ENCODE measurements around the gene SUGCT. TPM values are rescaled to one million over a fixed set of nuclear protein-coding genes. Genes with fewer than 3 reads are reported as not detected.
"Not testable (repeated sequence)": the region's sequence is repeated elsewhere in the genome, so short reads cannot be mapped to it uniquely, and the experiment has no call there.

The SUGCT gene
- total and polyA plus RNA-seq, 3 donors from 2014 or later, result 7.1 to 9.8 (median 8.1) TPM

DNA sequence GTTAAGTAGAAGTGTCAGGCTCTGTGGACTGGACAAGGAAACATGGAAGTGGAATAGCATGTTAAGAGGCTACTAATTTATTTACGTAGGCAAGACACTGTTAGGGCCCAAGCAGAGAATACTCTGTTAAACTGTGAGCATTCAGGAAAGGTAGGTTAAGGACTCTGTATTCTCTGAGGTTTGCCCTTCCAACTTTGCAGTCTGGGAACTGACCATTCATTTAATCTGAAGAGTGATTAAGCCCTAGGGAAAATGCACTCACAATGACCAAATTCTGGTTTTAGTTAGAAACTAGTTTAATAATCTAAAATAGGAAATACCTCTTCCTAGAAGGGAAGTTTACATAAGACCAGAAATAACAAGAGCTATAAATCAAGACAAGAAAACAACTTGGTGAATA is 266.6 kb downstream of the SUGCT start:
- no peak overlapping the region for H3K4me3 ChIP-seq
- H3K36me3 ChIP-seq (ENCODE audit: low read depth, missing control alignments), result no peaks in the 10 kb centered on the region
- H3K27me3 ChIP-seq, result no peaks in the 10 kb centered on the region
- TF ChIP-seq POLR2A (IDR thresholded peaks at IDR 0.05), result no peak
- TF ChIP-seq, protein P1, sequence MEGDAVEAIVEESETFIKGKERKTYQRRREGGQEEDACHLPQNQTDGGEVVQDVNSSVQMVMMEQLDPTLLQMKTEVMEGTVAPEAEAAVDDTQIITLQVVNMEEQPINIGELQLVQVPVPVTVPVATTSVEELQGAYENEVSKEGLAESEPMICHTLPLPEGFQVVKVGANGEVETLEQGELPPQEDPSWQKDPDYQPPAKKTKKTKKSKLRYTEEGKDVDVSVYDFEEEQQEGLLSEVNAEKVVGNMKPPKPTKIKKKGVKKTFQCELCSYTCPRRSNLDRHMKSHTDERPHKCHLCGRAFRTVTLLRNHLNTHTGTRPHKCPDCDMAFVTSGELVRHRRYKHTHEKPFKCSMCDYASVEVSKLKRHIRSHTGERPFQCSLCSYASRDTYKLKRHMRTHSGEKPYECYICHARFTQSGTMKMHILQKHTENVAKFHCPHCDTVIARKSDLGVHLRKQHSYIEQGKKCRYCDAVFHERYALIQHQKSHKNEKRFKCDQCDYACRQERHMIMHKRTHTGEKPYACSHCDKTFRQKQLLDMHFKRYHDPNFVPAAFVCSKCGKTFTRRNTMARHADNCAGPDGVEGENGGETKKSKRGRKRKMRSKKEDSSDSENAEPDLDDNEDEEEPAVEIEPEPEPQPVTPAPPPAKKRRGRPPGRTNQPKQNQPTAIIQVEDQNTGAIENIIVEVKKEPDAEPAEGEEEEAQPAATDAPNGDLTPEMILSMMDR (IDR thresholded peaks at IDR 0.05), result no peak
- WGBS, 2 donors, result 67 to 88% methylated on average over 1 of the region's 1 CpG
- no peak for DNase-seq
- H3K9me3 ChIP-seq, result no peaks in the 10 kb centered on the region
- H3K27ac ChIP-seq, result no peak overlapping the region
- intact Hi-C loops (cut with DNase I; ENCODE audit: low total_unique reads), result no loop called here
- H3K4me1 ChIP-seq, result no peaks in the 10 kb centered on the region

DNA sequence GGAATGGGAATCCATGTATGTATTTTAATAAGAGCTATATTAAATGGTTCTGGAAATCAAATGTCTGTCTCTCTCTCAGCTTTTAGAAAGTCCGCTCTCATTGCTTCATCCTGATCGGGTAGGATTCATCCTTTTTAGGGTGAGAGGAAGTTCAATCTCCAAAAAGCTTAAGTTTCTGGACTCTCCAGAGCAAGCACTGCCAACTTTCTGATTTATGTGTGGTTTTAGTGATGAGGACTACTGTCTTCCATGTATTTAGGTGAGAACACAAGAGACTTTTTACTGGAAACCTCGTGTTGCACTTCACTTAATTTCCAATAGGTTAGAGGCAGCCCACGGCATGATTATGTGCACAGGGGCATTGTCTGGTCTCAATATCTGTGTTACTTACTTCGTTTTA is 267.9 kb downstream of the SUGCT start:
- H3K9me3 ChIP-seq, result no peaks in the 10 kb centered on the region
- H3K27me3 ChIP-seq, result no peaks in the 10 kb centered on the region
- no peak overlapping the region for H3K4me3 ChIP-seq
- intact Hi-C loops (cut with DNase I; ENCODE audit: low total_unique reads), result no loop called here
- no peak for DNase-seq
- no peaks in the 10 kb centered on the region for H3K36me3 ChIP-seq (ENCODE audit: low read depth, missing control alignments)
- TF ChIP-seq POLR2A (IDR thresholded peaks at IDR 0.05), result no peak
- TF ChIP-seq, protein P1 (IDR thresholded peaks at IDR 0.05), result no peak
- 69 to 70% methylated on average over 5 of the region's 5 CpGs for WGBS, 2 donors
- H3K27ac ChIP-seq, result no peak overlapping the region
- H3K4me1 ChIP-seq, result no peaks in the 10 kb centered on the region

DNA sequence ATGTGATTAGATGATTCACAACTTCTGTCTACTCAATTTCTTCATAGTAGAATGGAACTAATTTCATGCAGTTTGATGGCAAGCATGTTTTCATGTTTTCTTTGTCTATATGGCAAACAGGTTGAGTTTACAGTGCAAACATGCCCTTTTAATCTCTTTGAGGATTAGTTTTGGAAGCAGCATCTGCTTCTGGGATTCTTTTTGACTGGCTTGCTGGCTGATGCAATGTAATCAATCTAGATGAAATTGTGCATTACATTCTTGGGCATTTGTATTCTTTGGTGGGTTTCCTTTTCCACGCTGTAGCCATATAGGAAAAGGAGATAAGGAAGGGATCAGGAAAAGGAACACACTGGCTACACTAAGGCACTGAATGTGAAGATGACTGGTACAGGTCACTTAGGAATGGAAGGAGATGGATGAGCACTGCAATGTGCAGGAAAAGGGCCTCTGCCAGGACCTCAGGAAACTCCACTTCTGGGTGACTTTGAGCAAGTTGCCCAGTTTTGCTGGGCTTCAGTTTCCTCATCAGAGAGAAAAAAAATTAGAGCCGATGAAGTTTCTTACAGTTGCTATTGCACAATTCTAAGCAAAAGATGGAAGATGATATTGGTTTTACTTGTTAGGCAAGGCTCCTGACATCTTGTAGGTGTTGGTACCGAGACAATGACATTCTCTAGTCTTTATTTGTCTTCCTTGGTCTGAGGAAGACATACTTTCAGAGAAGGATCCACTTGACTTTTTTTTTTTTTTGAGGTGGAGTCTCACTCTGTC is 269.1 kb downstream of the SUGCT start:
- TF ChIP-seq, protein P1 (IDR thresholded peaks at IDR 0.05), result no peak
- no peak for TF ChIP-seq POLR2A (IDR thresholded peaks at IDR 0.05)
- no peaks in the 10 kb centered on the region for H3K4me1 ChIP-seq
- no peaks in the 10 kb centered on the region for H3K27me3 ChIP-seq
- H3K9me3 ChIP-seq, result no peaks in the 10 kb centered on the region
- 92% methylated on average over 3 of the region's 3 CpGs for WGBS, 2 donors
- DNase-seq, result no peak
- no peak overlapping the region for H3K27ac ChIP-seq
- H3K4me3 ChIP-seq, result no peak overlapping the region
- H3K36me3 ChIP-seq (ENCODE audit: low read depth, missing control alignments), result no peaks in the 10 kb centered on the region
- intact Hi-C loops (cut with DNase I; ENCODE audit: low total_unique reads), result no loop called here

DNA sequence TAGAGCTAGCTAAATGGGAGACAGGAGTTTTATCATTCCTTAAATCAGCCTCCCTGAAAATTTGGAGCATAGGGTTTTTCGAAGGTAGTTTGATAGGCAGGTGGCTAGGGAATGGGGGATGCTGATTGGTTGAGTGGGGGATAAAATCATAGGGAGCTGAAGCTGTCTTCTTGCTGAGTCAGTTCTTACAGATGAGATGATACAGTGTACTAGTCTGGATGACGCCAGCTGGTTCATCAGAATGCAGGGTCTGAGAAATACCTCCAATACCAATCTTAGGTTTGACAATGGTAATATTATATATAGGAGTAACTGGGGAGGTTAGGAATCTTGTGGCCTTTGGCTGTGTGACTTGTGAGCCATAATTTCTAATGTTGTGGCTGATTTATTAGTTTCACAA is 271.2 kb downstream of the SUGCT start:
- WGBS, 2 donors, result 85 to 86% methylated on average over 2 of the region's 2 CpGs
- H3K9me3 ChIP-seq, result no peaks in the 10 kb centered on the region
- no peaks in the 10 kb centered on the region for H3K36me3 ChIP-seq (ENCODE audit: low read depth, missing control alignments)
- no peaks in the 10 kb centered on the region for H3K27me3 ChIP-seq
- intact Hi-C loops (cut with DNase I; ENCODE audit: low total_unique reads), result no loop called here
- no peak for DNase-seq
- H3K27ac ChIP-seq, result no peak overlapping the region
- no peak overlapping the region for H3K4me3 ChIP-seq
- H3K4me1 ChIP-seq, result no peaks in the 10 kb centered on the region
- TF ChIP-seq POLR2A (IDR thresholded peaks at IDR 0.05), result no peak
- TF ChIP-seq, protein P1 (IDR thresholded peaks at IDR 0.05), result no peak

DNA sequence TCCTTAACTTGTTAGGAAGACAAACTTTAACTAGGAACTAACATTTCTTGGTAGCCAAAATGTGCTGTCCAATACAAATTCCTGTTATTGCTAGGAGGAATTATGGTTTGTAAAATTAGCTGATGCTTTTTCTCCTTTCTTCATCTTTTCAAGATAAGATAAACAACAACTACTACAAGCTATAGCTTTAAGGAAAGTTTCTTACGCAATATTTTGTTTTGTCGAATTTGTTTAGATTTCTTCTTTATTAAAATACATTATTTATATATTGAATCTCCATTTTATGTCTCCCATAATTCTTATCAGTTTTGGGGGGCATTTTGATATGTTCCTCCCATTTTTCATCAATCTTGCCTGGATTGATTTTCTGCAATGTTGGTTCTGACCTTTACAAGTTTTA is 277.5 kb downstream of the SUGCT start:
- intact Hi-C loops (cut with DNase I; ENCODE audit: low total_unique reads), result no loop called here
- H3K36me3 ChIP-seq (ENCODE audit: low read depth, missing control alignments), result no peaks in the 10 kb centered on the region
- 92 to 93% methylated on average over 2 of the region's 2 CpGs for WGBS, 2 donors
- no peak overlapping the region for H3K27ac ChIP-seq
- H3K9me3 ChIP-seq, result no peaks in the 10 kb centered on the region
- no peak for DNase-seq
- no peaks in the 10 kb centered on the region for H3K4me1 ChIP-seq
- TF ChIP-seq, protein P1 (IDR thresholded peaks at IDR 0.05), result no peak
- no peak for TF ChIP-seq POLR2A (IDR thresholded peaks at IDR 0.05)
- no peak overlapping the region for H3K4me3 ChIP-seq
- H3K27me3 ChIP-seq, result no peaks in the 10 kb centered on the region

DNA sequence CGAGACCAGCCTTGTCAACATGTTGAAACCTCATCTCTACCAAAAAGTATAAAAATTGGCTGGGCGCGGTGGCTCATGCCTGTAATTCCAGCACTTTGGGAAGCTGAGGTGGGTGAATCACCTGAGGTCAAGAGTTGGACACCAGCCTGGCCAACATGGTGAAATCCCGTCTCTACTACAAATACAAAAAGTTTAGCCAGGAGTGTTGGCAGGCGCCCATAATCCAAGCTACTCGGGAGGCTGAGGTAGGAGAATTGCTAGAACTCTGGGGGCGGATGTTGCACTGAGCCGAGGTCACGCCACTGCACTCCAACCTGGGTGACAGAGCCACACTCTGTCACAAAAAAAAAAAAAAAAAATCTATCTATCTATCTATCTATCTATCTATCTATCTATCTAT is 279.9 kb downstream of the SUGCT start:
- intact Hi-C loops (cut with DNase I; ENCODE audit: low total_unique reads); H3K4me1 ChIP-seq; H3K9me3 ChIP-seq; DNase-seq; H3K36me3 ChIP-seq (ENCODE audit: low read depth, missing control alignments); H3K27ac ChIP-seq; H3K27me3 ChIP-seq; H3K4me3 ChIP-seq: not testable (repeated sequence)
- 84 to 93% methylated on average over 9 of the region's 9 CpGs for WGBS, 2 donors
